Endodermal cell (in vitro differentiated cells): ENCODE data around the gene PRSS36. TPM values are rescaled to one million over a fixed set of nuclear protein-coding genes. Genes with fewer than 3 reads are reported as not detected.

Experiments
- DNase-seq: peaks from one replicate; pipeline ENCODE4 v3.0.0-alpha.2; 2017
- H3K27ac ChIP-seq: 2 replicates; pipeline ENCODE4 v1.5.1; 2013; ENCODE audit warnings: mild to moderate bottlenecking, low read depth, low read length, moderate library complexity
- H3K27me3 ChIP-seq: 2 replicates; pipeline ENCODE4 v1.6.1; 2013; ENCODE audit warnings: mild to moderate bottlenecking, low read length, moderate library complexity; ENCODE audit not compliant: insufficient read depth, control insufficient read depth, poor library complexity, severe bottlenecking
- H3K36me3 ChIP-seq: 2 replicates; pipeline ENCODE4 v1.7.0; 2013; ENCODE audit warnings: mild to moderate bottlenecking, low read length, moderate library complexity; ENCODE audit not compliant: control insufficient read depth, insufficient read depth
- H3K4me1 ChIP-seq: one replicate; pipeline ENCODE4 v1.7.0; 2013; ENCODE audit warnings: low read length; ENCODE audit not compliant: control insufficient read depth, insufficient read depth
- H3K4me3 ChIP-seq: 2 replicates; pipeline ENCODE4 v1.5.1; 2013; ENCODE audit warnings: mild to moderate bottlenecking, low read length, moderate library complexity
- H3K9ac ChIP-seq: 2 replicates; pipeline ENCODE4 v1.6.1; 2013; ENCODE audit warnings: mild to moderate bottlenecking, low read length, moderate library complexity; ENCODE audit not compliant: poor library complexity, severe bottlenecking; ENCODE audit errors: extremely low read depth
- H3K9me3 ChIP-seq: 2 replicates; pipeline ENCODE4 v1.6.1; 2013; ENCODE audit warnings: mild to moderate bottlenecking, low read length, moderate library complexity; ENCODE audit not compliant: control insufficient read depth
- H3K27ac Mint-ChIP-seq: 2 replicates; pipeline ENCODE4 v1.8.0; 2020; ENCODE audit warnings: mixed read lengths
- H3K27me3 Mint-ChIP-seq: 2 replicates; pipeline ENCODE4 v1.8.0; 2021; ENCODE audit warnings: mild to moderate bottlenecking, mixed read lengths; ENCODE audit not compliant: insufficient read depth
- H3K36me3 Mint-ChIP-seq: 2 replicates; pipeline ENCODE4 v1.8.0; 2020; ENCODE audit warnings: low read depth, mixed read lengths
- H3K4me1 Mint-ChIP-seq: 2 replicates; pipeline ENCODE4 v1.8.0; 2020; ENCODE audit warnings: mixed read lengths
- H3K4me3 Mint-ChIP-seq: 2 replicates; pipeline ENCODE4 v1.8.0; 2020; ENCODE audit warnings: mild to moderate bottlenecking, moderate library complexity, mixed read lengths
- H3K9me3 Mint-ChIP-seq: 2 replicates; pipeline ENCODE4 v1.8.0; 2020; ENCODE audit warnings: mild to moderate bottlenecking, mixed read lengths
- CTCF ChIP-seq: fragments of 200-600 bp; sonication (generic); conservative IDR thresholded peaks from 2 replicates; pipeline ENCODE4 v1.5.0; 2021; ENCODE audit warnings: antibody characterized with exemption, mild to moderate bottlenecking
- WGBS, 2 experiments: methylation state at CpG; one replicate each; pipeline versions ENCODE4 v1.1.5 to v1.1.7; 2013; ENCODE audit warnings: missing lambda C conversion rate in 2 of 2, mixed read lengths in 1 of 2; ENCODE audit not compliant: insufficient coverage in 1 of 2, insufficient read length in 1 of 2; 5-methylcytosine and 5-hydroxymethylcytosine counted together
- total RNA-seq, 2 donors: library from RNA; stranded (reverse); fragmentation: NEBNext Ultra II Directional in 1 of 2; extraction: Animal tissue kit (Norgen Biotek cat#: 25700) in 1 of 2; gene quantifications; 2 replicates in 1 of 2; 3 replicates in 1 of 2; pipeline ENCODE4 v1.2.1, GENCODE V29; 2021

Gene PRSS36
- total RNA-seq, 2 donors from 2014 or later: 0.22 to 0.71 TPM

- Mint-ChIP-seq H3K27me3 (no peaks in the 10 kb centered on the region), H3K9me3 (no peaks in the 10 kb centered on the region), H3K27ac (peak overlapping the region; percentile 92), H3K4me1 (peaks cover 27% of the 10 kb centered on the region), H3K36me3 (peaks cover 77% of the 10 kb centered on the region), H3K4me3 (peak overlapping the region; percentile 94)
- DNase-seq: no peak
- Histone ChIP-seq H3K27ac (no peak overlapping the region), H3K27me3 (no peaks in the 10 kb centered on the region), H3K4me3 (peak overlapping the region; percentile 97), H3K4me1 (no peaks in the 10 kb centered on the region), H3K9ac (no peak overlapping the region), H3K36me3 (peaks cover 74% of the 10 kb centered on the region), H3K9me3 (no peaks in the 10 kb centered on the region)
- no peak for TF ChIP-seq CTCF
- whole genome bisulfite sequencing, 2 experiments: 96 to 97% methylated on average over 5 to 10 of the region's 10 CpGs
These were observed 33.9 kb upstream of the PRSS36 start for GRCh38 chr16:31183432-31184428.

GRCh38 chr16:31182391-31182790 is 32.5 kb upstream of the PRSS36 start:
- DNase-seq: no peak
- Mint-ChIP-seq H3K27ac (peak overlapping the region; percentile 92), H3K4me3 (peak overlapping the region; percentile 94), H3K4me1 (peaks cover 27% of the 10 kb centered on the region), H3K36me3 (peaks cover 64% of the 10 kb centered on the region), H3K9me3 (no peaks in the 10 kb centered on the region), H3K27me3 (no peaks in the 10 kb centered on the region)
- no peaks in the 10 kb centered on the region for H3K27me3 ChIP-seq
- H3K27ac ChIP-seq: no peak overlapping the region
- peak overlapping the region; percentile 96 for H3K9ac ChIP-seq
- no peaks in the 10 kb centered on the region for H3K9me3 ChIP-seq
- WGBS, 2 experiments: 53 to 62% methylated on average over 7 of the region's 7 CpGs
- no peaks in the 10 kb centered on the region for H3K4me1 ChIP-seq
- peaks cover 61% of the 10 kb centered on the region for H3K36me3 ChIP-seq
- no peak for TF ChIP-seq CTCF
- H3K4me3 ChIP-seq: peak overlapping the region; percentile 97

GRCh38 chr16:31181102-31181830 is 31.4 kb upstream of the PRSS36 start:
- H3K36me3 ChIP-seq: peaks cover 50% of the 10 kb centered on the region
- H3K27me3 Mint-ChIP-seq: no peaks in the 10 kb centered on the region
- H3K4me1 ChIP-seq: no peaks in the 10 kb centered on the region
- peak overlapping the region; percentile 99 for H3K27ac ChIP-seq
- H3K4me3 ChIP-seq: peak overlapping the region; percentile 97
- H3K9ac ChIP-seq: peak overlapping the region; percentile 96
- peaks cover 53% of the 10 kb centered on the region for H3K36me3 Mint-ChIP-seq
- no peaks in the 10 kb centered on the region for H3K27me3 ChIP-seq
- no peaks in the 10 kb centered on the region for H3K9me3 ChIP-seq
- peak overlapping the region; percentile 94 for H3K4me3 Mint-ChIP-seq
- 1 to 4% methylated on average over 26 to 29 of the region's 31 CpGs for WGBS, 2 experiments
- H3K27ac Mint-ChIP-seq: peak overlapping the region; percentile 100
- H3K4me1 Mint-ChIP-seq: peaks cover 27% of the 10 kb centered on the region
- no peaks in the 10 kb centered on the region for H3K9me3 Mint-ChIP-seq
- TF ChIP-seq CTCF: no peak
- DNase-seq: no peak
